ENCODE data around the gene CBARP.

The CBARP gene

DNA sequence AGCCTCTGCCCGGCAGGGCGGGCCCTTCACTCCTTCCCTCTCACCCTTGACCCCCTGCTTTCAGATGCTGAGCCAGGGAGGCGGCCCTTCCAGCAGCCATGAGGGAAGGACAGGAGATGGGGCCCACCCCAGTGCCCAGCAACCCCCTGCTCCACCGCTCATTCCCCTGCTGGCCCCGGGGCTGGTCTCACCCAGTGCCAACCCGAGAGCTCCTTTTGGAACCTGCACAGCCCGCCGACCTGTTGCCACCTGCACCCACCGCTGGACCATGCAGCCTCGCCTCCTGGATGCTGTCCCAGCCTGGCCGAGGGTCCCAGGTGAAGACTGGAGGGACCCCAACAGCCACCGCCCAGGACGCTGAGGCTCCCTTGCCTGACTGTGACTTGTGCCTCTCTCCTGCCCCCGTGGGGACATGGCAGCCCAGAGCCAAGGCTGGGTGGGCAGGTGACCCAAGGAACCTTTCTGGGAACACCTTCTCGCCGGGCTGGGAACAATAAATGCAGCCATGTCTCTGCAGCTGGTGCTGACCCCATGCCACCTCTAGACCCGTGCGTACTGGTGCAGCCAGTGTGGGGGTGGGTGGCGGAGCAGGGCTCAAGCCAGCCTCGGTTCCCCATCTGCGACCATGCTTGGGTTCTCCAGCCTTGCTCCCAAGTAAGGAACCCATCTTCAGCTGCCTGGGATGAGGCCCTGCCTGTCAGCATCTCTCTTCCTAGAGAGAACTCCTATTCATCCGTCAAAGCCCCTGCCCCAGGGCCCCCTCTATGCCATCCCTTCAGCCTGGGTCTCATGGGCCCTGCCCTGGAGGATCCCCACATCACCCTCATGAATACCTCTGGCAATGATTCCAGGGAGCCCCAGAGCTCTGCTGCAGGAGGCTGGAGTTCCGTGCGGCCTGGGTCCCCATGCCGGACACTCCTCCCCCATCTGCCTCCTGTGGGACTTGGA lies 41.2 kb upstream of the CBARP start:
- Histone ChIP-seq H3K36me3 (ENCODE audit: control insufficient read depth in 4 of 4, insufficient read depth in 4 of 4, low read length in 3 of 4) (peaks cover 2 to 37% (median 18%) of the 10 kb centered on the region in 4 experiments), H3K4me1 (ENCODE audit: control extremely low read depth in 1 of 4, control insufficient read depth in 4 of 4, insufficient read depth in 4 of 4, low read length in 3 of 4) (peaks cover 0 to 29% (median 25%) of the 10 kb centered on the region in 4 experiments)
- WGBS (ENCODE audit: insufficient coverage), result 95% methylated on average over 23 of the region's 25 CpGs

GRCh38 chr19:1278074-1278473 lies 40.3 kb upstream of the CBARP start:
- WGBS (ENCODE audit: insufficient coverage), result 90% methylated on average over 12 of the region's 12 CpGs
- POLR2A ChIA-PET, result no interaction called here
- no peaks in the 10 kb centered on the region for H3K9me3 ChIP-seq (ENCODE audit: control extremely low read depth in 1 of 5, control insufficient read depth in 4 of 5, insufficient read depth in 2 of 5, low read depth in 1 of 5, low read length in 4 of 5)
- no peak for DNase-seq
- H3K27me3 ChIP-seq (replicated peaks in 2 of 5; ENCODE audit: control insufficient read depth in 4 of 5, insufficient read depth in 5 of 5, low read length in 4 of 5), result peaks cover 0 to 6% (median 0%) of the 10 kb centered on the region in 5 experiments
- peaks cover 2 to 46% (median 27%) of the 10 kb centered on the region in 4 experiments for H3K36me3 ChIP-seq (ENCODE audit: control insufficient read depth in 4 of 4, insufficient read depth in 4 of 4, low read length in 3 of 4)
- no peak overlapping the region for H3K27ac ChIP-seq (ENCODE audit: insufficient read depth in 1 of 2, low read depth in 1 of 2, low read length in 2 of 2, poor library complexity in 1 of 2, severe bottlenecking in 2 of 2)
- H3K4me1 ChIP-seq (ENCODE audit: control extremely low read depth in 1 of 4, control insufficient read depth in 4 of 4, insufficient read depth in 4 of 4, low read length in 3 of 4), result peaks cover 0 to 32% (median 30%) of the 10 kb centered on the region in 4 experiments
- H3K4me3 ChIP-seq (ENCODE audit: control insufficient read depth in 1 of 7, extremely low read depth in 1 of 7, insufficient read depth in 4 of 7, low read depth in 2 of 7, low read length in 6 of 7), result no peak overlapping the region
- CTCF ChIA-PET, result interaction anchor here (0.8 to 4.8 kb wide), 4 partner anchors 31 to 94 kb away, joined by 3 to 60 read pairs (median 6); no protein-coding TSS in a partner anchor

More for the DNA sequence above, 41.2 kb upstream of the CBARP start:
- Histone ChIP-seq H3K4me3 (ENCODE audit: control insufficient read depth in 1 of 7, extremely low read depth in 1 of 7, insufficient read depth in 4 of 7, low read depth in 2 of 7, low read length in 6 of 7) (no peak overlapping the region), H3K27me3 (replicated peaks in 2 of 5; ENCODE audit: control insufficient read depth in 4 of 5, insufficient read depth in 5 of 5, low read length in 4 of 5) (peaks cover 0 to 15% (median 4%) of the 10 kb centered on the region in 5 experiments), H3K27ac (ENCODE audit: insufficient read depth in 1 of 2, low read depth in 1 of 2, low read length in 2 of 2, poor library complexity in 1 of 2, severe bottlenecking in 2 of 2) (no peak overlapping the region), H3K9me3 (ENCODE audit: control extremely low read depth in 1 of 5, control insufficient read depth in 4 of 5, insufficient read depth in 2 of 5, low read depth in 1 of 5, low read length in 4 of 5) (no peaks in the 10 kb centered on the region)
- no peak for DNase-seq
- ChIA-PET CTCF (interaction anchor here (0.6 to 4.8 kb wide), 14 partner anchors 12 to 109 kb away, joined by 3 to 60 read pairs (median 4); no protein-coding TSS in a partner anchor), POLR2A (interaction anchor here (0.8 kb wide), 1 partner anchor 36 kb away, joined by 3 read pairs; no protein-coding TSS in a partner anchor)

- Histone ChIP-seq H3K4me3 (ENCODE audit: control insufficient read depth in 1 of 7, extremely low read depth in 1 of 7, insufficient read depth in 4 of 7, low read depth in 2 of 7, low read length in 6 of 7) (peak overlapping the region in 1 of 7 experiments; percentile 84), H3K4me1 (ENCODE audit: control extremely low read depth in 1 of 4, control insufficient read depth in 4 of 4, insufficient read depth in 4 of 4, low read length in 3 of 4) (peaks cover 0 to 42% (median 36%) of the 10 kb centered on the region in 4 experiments), H3K9me3 (ENCODE audit: control extremely low read depth in 1 of 5, control insufficient read depth in 4 of 5, insufficient read depth in 2 of 5, low read depth in 1 of 5, low read length in 4 of 5) (no peaks in the 10 kb centered on the region), H3K36me3 (ENCODE audit: control insufficient read depth in 4 of 4, insufficient read depth in 4 of 4, low read length in 3 of 4) (peaks cover 2 to 56% (median 37%) of the 10 kb centered on the region in 4 experiments), H3K27me3 (replicated peaks in 2 of 5; ENCODE audit: control insufficient read depth in 4 of 5, insufficient read depth in 5 of 5, low read length in 4 of 5) (no peaks in the 10 kb centered on the region), H3K27ac (ENCODE audit: insufficient read depth in 1 of 2, low read depth in 1 of 2, low read length in 2 of 2, poor library complexity in 1 of 2, severe bottlenecking in 2 of 2) (peak overlapping the region in 1 of 2 experiments; percentile 92)
- WGBS (ENCODE audit: insufficient coverage), result 94% methylated on average over 14 of the region's 15 CpGs
- CTCF ChIA-PET, result interaction anchor here (0.8 to 4.8 kb wide), 3 partner anchors 33 to 95 kb away, joined by 4 to 60 read pairs (median 9); no protein-coding TSS in a partner anchor
- DNase-seq, result no peak
- POLR2A ChIA-PET, result no interaction called here
Measured at GRCh38 chr19:1277061-1277460, 39.3 kb upstream of the CBARP start.

GRCh38 chr19:1276628-1277022 lies 38.8 kb upstream of the CBARP start:
- Histone ChIP-seq H3K4me3 (ENCODE audit: control insufficient read depth in 1 of 7, extremely low read depth in 1 of 7, insufficient read depth in 4 of 7, low read depth in 2 of 7, low read length in 6 of 7) (peak overlapping the region in 6 of 7 experiments; percentile 33 to 84 (median 76)), H3K4me1 (ENCODE audit: control extremely low read depth in 1 of 4, control insufficient read depth in 4 of 4, insufficient read depth in 4 of 4, low read length in 3 of 4) (peaks cover 0 to 46% (median 40%) of the 10 kb centered on the region in 4 experiments), H3K27ac (ENCODE audit: insufficient read depth in 1 of 2, low read depth in 1 of 2, low read length in 2 of 2, poor library complexity in 1 of 2, severe bottlenecking in 2 of 2) (peak overlapping the region in 1 of 2 experiments; percentile 92)

GRCh38 chr19:1275976-1276627 lies 38.3 kb upstream of the CBARP start:
- Histone ChIP-seq H3K4me1 (ENCODE audit: control extremely low read depth in 1 of 4, control insufficient read depth in 4 of 4, insufficient read depth in 4 of 4, low read length in 3 of 4) (peaks cover 0 to 52% (median 45%) of the 10 kb centered on the region in 4 experiments), H3K27ac (ENCODE audit: insufficient read depth in 1 of 2, low read depth in 1 of 2, low read length in 2 of 2, poor library complexity in 1 of 2, severe bottlenecking in 2 of 2) (peak overlapping the region in 1 of 2 experiments; percentile 92), H3K4me3 (ENCODE audit: control insufficient read depth in 1 of 7, extremely low read depth in 1 of 7, insufficient read depth in 4 of 7, low read depth in 2 of 7, low read length in 6 of 7) (peak overlapping the region; percentile 33 to 84 (median 76)), H3K9me3 (ENCODE audit: control extremely low read depth in 1 of 5, control insufficient read depth in 4 of 5, insufficient read depth in 2 of 5, low read depth in 1 of 5, low read length in 4 of 5) (no peaks in the 10 kb centered on the region), H3K36me3 (ENCODE audit: control insufficient read depth in 4 of 4, insufficient read depth in 4 of 4, low read length in 3 of 4) (peaks cover 2 to 66% (median 45%) of the 10 kb centered on the region in 4 experiments), H3K27me3 (replicated peaks in 2 of 5; ENCODE audit: control insufficient read depth in 4 of 5, insufficient read depth in 5 of 5, low read length in 4 of 5) (no peaks in the 10 kb centered on the region)
- POLR2A ChIA-PET, result interaction anchor here (2.0 kb wide), 1 partner anchor 10 kb away, joined by 6 read pairs; no protein-coding TSS in a partner anchor
- 0% methylated on average over 19 of the region's 43 CpGs for WGBS (ENCODE audit: insufficient coverage)
- CTCF ChIA-PET, result interaction anchor here (1.7 kb wide), 1 partner anchor 9 kb away, joined by 5 read pairs; no protein-coding TSS in a partner anchor
- DNase-seq, result no peak

More at GRCh38 chr19:1276628-1277022, 38.8 kb upstream of the CBARP start:
- Histone ChIP-seq H3K36me3 (ENCODE audit: control insufficient read depth in 4 of 4, insufficient read depth in 4 of 4, low read length in 3 of 4) (peaks cover 2 to 61% (median 41%) of the 10 kb centered on the region in 4 experiments), H3K9me3 (ENCODE audit: control extremely low read depth in 1 of 5, control insufficient read depth in 4 of 5, insufficient read depth in 2 of 5, low read depth in 1 of 5, low read length in 4 of 5) (no peaks in the 10 kb centered on the region), H3K27me3 (replicated peaks in 2 of 5; ENCODE audit: control insufficient read depth in 4 of 5, insufficient read depth in 5 of 5, low read length in 4 of 5) (no peaks in the 10 kb centered on the region)
- ChIA-PET POLR2A (no interaction called here), CTCF (interaction anchor here (1.7 to 4.8 kb wide), 2 partner anchors 10 to 95 kb away, joined by 5 to 60 read pairs; no protein-coding TSS in a partner anchor)
- 36% methylated on average over 10 of the region's 10 CpGs for WGBS (ENCODE audit: insufficient coverage)
- peak in 2 of 3 donors; percentile 59 to 75 for DNase-seq

GRCh38 chr19:1275260-1275975 lies 37.6 kb upstream of the CBARP start, which contains the start of gene FAM174C:
FAM174C (plus strand) TSS chr19:1275530; CDS start chr19:1275550, 20 bp downstream.
- peak; percentile 99 for DNase-seq
- peaks cover 3 to 58% (median 52%) of the 10 kb centered on the region in 4 experiments for H3K4me1 ChIP-seq (ENCODE audit: control extremely low read depth in 1 of 4, control insufficient read depth in 4 of 4, insufficient read depth in 4 of 4, low read length in 3 of 4)
- CTCF ChIA-PET, result interaction anchor here (1.0 to 1.7 kb wide), 2 partner anchors 9 to 31 kb away, joined by 3 to 5 read pairs; no protein-coding TSS in a partner anchor

More at GRCh38 chr19:1275260-1275975, 37.6 kb upstream of the CBARP start, which contains the start of gene FAM174C:
- peak within 1 kb of the TSS; percentile 88 to 92 for H3K27ac ChIP-seq (ENCODE audit: insufficient read depth in 1 of 2, low read depth in 1 of 2, low read length in 2 of 2, poor library complexity in 1 of 2, severe bottlenecking in 2 of 2)
- H3K36me3 ChIP-seq (ENCODE audit: control insufficient read depth in 4 of 4, insufficient read depth in 4 of 4, low read length in 3 of 4), result peaks cover 2 to 72% (median 50%) of the 10 kb centered on the region in 4 experiments
- under 1% methylated on average over 72 of the region's 98 CpGs for WGBS (ENCODE audit: insufficient coverage)
- H3K27me3 ChIP-seq (replicated peaks in 2 of 5; ENCODE audit: control insufficient read depth in 4 of 5, insufficient read depth in 5 of 5, low read length in 4 of 5), result no peaks in the 10 kb centered on the region
- POLR2A ChIA-PET, result interaction anchor here (0.5 to 2.0 kb wide), 5 partner anchors 9 to 127 kb away, joined by 3 to 6 read pairs (median 4); no protein-coding TSS in a partner anchor
- H3K9me3 ChIP-seq (ENCODE audit: control extremely low read depth in 1 of 5, control insufficient read depth in 4 of 5, insufficient read depth in 2 of 5, low read depth in 1 of 5, low read length in 4 of 5), result no peaks in the 10 kb centered on the region
- peak within 1 kb of the TSS; percentile 39 to 84 (median 76) for H3K4me3 ChIP-seq (ENCODE audit: control insufficient read depth in 1 of 7, extremely low read depth in 1 of 7, insufficient read depth in 4 of 7, low read depth in 2 of 7, low read length in 6 of 7)

All from common myeloid progenitor, CD34-positive (primary cell).